AG04449 (cell line): ENCODE data around the gene CD8B2.
"Not testable (repeated sequence)": the region's sequence is repeated elsewhere in the genome, so short reads cannot be mapped to it uniquely, and the experiment has no call there.

ENCODE experiments used
- CTCF ChIA-PET: fragments of 350-600 bp; formaldehyde crosslinking; extraction: SDS; loops from one replicate; lab custom pipeline; 2021; ENCODE audit warnings: antibody characterized with exemption; lab: Yijun Ruan, JAX
- POLR2A ChIA-PET: fragments of 400-600, 350-600 bp; formaldehyde crosslinking; extraction: SDS; loops from one replicate; lab custom pipeline; 2020; ENCODE audit warnings: antibody characterized with exemption, inconsistent platforms; lab: Yijun Ruan, JAX
- DNase-seq: peaks from one replicate; pipeline ENCODE4 v3.0.0-alpha.2; 2010; ENCODE audit warnings: low read depth, low spot score
- H3K4me3 ChIP-seq: 2 replicates; pipeline ENCODE4 v1.5.1; 2011; ENCODE audit warnings: low read depth, mild to moderate bottlenecking, control low read depth, low read length
- TF ChIP-seq, protein P1 (sequence below): IDR thresholded peaks from one replicate; pipeline ENCODE4 v1.5.1; 2011; ENCODE audit warnings: mild to moderate bottlenecking, moderate library complexity, low read length, control low read depth, inconsistent platforms; ENCODE audit not compliant: insufficient read depth; ENCODE audit errors: missing control alignments

The CD8B2 gene

GRCh38 chr2:106547164-106547903 is 60.2 kb downstream of the CD8B2 start:
- POLR2A ChIA-PET = no interaction called here
- H3K4me3 ChIP-seq = no peak overlapping the region
- TF ChIP-seq, protein P1, sequence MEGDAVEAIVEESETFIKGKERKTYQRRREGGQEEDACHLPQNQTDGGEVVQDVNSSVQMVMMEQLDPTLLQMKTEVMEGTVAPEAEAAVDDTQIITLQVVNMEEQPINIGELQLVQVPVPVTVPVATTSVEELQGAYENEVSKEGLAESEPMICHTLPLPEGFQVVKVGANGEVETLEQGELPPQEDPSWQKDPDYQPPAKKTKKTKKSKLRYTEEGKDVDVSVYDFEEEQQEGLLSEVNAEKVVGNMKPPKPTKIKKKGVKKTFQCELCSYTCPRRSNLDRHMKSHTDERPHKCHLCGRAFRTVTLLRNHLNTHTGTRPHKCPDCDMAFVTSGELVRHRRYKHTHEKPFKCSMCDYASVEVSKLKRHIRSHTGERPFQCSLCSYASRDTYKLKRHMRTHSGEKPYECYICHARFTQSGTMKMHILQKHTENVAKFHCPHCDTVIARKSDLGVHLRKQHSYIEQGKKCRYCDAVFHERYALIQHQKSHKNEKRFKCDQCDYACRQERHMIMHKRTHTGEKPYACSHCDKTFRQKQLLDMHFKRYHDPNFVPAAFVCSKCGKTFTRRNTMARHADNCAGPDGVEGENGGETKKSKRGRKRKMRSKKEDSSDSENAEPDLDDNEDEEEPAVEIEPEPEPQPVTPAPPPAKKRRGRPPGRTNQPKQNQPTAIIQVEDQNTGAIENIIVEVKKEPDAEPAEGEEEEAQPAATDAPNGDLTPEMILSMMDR = no peak
- no peak for DNase-seq
- CTCF ChIA-PET = interaction anchor here (2.5 kb wide), 1 partner anchor 442 kb away, joined by 8 read pairs; no protein-coding TSS in a partner anchor

- ChIA-PET POLR2A (no interaction called here), CTCF (no interaction called here)
- DNase-seq = no peak
- no peak overlapping the region for H3K4me3 ChIP-seq
- TF ChIP-seq, protein P1 = no peak
Measured at GRCh38 chr2:106551417-106552130, 64.4 kb downstream of the CD8B2 start.

GRCh38 chr2:106552921-106553320 is 65.8 kb downstream of the CD8B2 start:
- no peak for DNase-seq
- ChIA-PET CTCF (interaction anchor here (1.0 to 1.9 kb wide), 2 partner anchors 9 to 30 kb away, joined by 4 to 10 read pairs; no protein-coding TSS in a partner anchor), POLR2A (no interaction called here)
- TF ChIP-seq, protein P1 = no peak
- no peak overlapping the region for H3K4me3 ChIP-seq

DNA sequence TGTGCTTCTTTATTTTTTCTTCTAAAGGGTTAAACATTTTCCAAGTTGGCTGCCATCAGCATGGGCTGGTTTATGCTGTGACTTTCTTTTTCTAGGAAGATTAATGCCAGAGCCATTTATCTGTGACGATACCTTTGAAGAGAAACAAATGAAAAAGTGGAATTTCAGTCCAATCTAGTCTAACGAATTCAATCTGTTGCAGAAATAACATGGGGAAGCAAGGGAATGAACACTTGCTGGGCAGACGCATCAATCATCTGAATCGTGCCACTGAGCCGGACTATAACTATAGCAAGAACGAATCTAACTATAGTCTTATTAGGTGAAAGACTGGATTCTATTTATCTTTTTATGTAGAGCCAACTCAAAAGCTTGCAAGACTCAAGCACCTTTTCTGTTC is 66.2 kb downstream of the CD8B2 start:
- POLR2A ChIA-PET = no interaction called here
- DNase-seq = no peak
- TF ChIP-seq, protein P1 = no peak
- H3K4me3 ChIP-seq = no peak overlapping the region
- CTCF ChIA-PET = interaction anchor here (1.0 to 1.9 kb wide), 2 partner anchors 10 to 29 kb away, joined by 4 to 10 read pairs; no protein-coding TSS in a partner anchor

DNA sequence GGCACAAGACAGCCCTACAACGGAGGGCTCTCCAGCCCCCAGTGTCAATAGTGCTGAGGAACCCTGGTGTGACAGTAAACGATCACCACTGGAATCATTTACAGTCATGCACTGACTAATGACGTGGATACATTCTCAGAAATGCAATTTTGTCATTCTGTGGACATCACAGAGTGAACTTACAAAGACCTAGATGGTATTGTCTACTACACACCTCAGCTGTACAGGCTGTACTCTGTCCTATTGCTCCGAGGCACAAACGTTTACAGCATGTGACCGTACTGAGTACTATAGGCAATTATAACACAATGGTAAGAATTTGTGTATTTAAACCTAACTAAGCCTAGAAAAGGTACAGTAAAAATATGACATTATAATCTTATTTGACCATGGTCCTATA is 67.2 kb downstream of the CD8B2 start:
- no peak overlapping the region for H3K4me3 ChIP-seq
- CTCF ChIA-PET = no interaction called here
- POLR2A ChIA-PET = no interaction called here
- no peak for DNase-seq
- TF ChIP-seq, protein P1 = no peak

DNA sequence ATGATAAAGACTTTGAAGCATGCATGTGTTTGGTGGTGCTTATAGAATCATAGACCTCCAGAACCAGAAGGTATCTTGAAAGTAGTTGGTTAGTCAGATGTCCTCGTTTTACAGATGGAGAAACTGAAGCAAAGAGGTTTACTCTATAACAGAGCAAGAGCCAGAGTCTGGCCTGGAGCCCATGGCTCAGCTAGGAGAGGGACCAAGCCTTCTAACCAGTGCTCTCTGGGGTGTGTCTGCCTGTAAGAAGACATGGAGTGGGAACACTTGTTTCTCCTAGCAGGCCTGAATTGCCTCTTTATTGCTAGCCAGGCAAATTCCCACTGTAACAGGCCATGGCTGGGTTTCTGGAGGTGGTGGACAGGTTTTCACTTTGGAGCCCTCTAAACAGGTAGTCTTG is 67.9 kb downstream of the CD8B2 start:
- no peak for DNase-seq
- POLR2A ChIA-PET = no interaction called here
- TF ChIP-seq, protein P1 = no peak
- no peak overlapping the region for H3K4me3 ChIP-seq
- CTCF ChIA-PET = interaction anchor here (1.3 kb wide), 1 partner anchor 11 kb away, joined by 3 read pairs; no protein-coding TSS in a partner anchor

DNA sequence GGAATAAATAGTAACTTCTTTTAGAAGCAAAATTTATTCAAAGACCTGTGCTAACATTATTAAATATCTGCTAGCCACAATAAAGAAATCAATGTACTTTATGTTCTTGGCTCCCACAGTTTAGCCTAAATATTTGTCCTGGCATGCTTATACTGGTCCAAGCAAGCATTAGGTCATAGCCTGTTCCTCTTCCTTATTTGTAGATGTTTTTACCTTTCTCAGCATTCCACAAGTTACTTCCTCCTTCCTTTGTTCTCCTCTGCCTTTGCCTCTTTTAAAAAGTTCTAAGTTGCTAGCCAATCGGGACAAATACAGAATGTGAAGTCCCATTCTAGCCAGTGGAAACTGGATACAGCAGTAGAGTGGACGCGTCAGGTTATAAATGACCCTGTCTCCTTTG is 72.6 kb downstream of the CD8B2 start:
- POLR2A ChIA-PET, H3K4me3 ChIP-seq, DNase-seq, CTCF ChIA-PET: not testable (repeated sequence)
